ENCODE results near the gene POLDIP3. TPM values are rescaled to one million over a fixed set of nuclear protein-coding genes. Genes with fewer than 3 reads are reported as not detected.
"Not testable (repeated sequence)": the region's sequence is repeated elsewhere in the genome, so short reads cannot be mapped to it uniquely, and the experiment has no call there.

Gene POLDIP3
- total RNA-seq, 1 experiment from 2014 or later = 51.3 TPM

- DNase-seq (ENCODE audit: unreplicated experiment); BruUV-seq (replicated peaks); H3K4me1 Mint-ChIP-seq (ENCODE audit: insufficient read depth, unreplicated experiment); H3K36me3 Mint-ChIP-seq (ENCODE audit: insufficient read depth, unreplicated experiment); H3K27ac Mint-ChIP-seq (ENCODE audit: low read depth, unreplicated experiment); H3K4me3 Mint-ChIP-seq (ENCODE audit: unreplicated experiment); intact Hi-C loops (cut with micrococcal nuclease); H3K9me3 Mint-ChIP-seq (ENCODE audit: unreplicated experiment); H3K27me3 Mint-ChIP-seq (ENCODE audit: insufficient read depth, unreplicated experiment): not testable (repeated sequence)
- POLR2A ChIA-PET = interaction anchor here (0.8 kb wide), 1 partner anchor 219 kb away, joined by 3 read pairs; no protein-coding TSS in a partner anchor
- CTCF ChIA-PET = interaction anchor here (0.5 to 1.0 kb wide), 2 partner anchors 9 to 851 kb away, joined by 3 to 4 read pairs; no protein-coding TSS in a partner anchor
These were observed 78.0 kb downstream of the POLDIP3 start for GRCh38 chr22:42536634-42537033.

- no peak for DNase-seq (ENCODE audit: unreplicated experiment)
- Mint-ChIP-seq H3K36me3 (ENCODE audit: insufficient read depth, unreplicated experiment) (no peaks in the 10 kb centered on the region), H3K4me3 (ENCODE audit: unreplicated experiment) (no peak overlapping the region), H3K27me3 (ENCODE audit: insufficient read depth, unreplicated experiment) (no peaks in the 10 kb centered on the region), H3K27ac (ENCODE audit: low read depth, unreplicated experiment) (no peak overlapping the region), H3K9me3 (ENCODE audit: unreplicated experiment) (no peaks in the 10 kb centered on the region), H3K4me1 (ENCODE audit: insufficient read depth, unreplicated experiment) (peaks cover 8% of the 10 kb centered on the region)
- no peak for TF ChIP-seq CTCF (IDR thresholded peaks at IDR 0.05; ENCODE audit: unreplicated experiment)
- ChIA-PET CTCF (no interaction called here), POLR2A (no interaction called here)
- intact Hi-C loops (cut with micrococcal nuclease) = no loop called here
- no TSS peak for BruUV-seq (replicated peaks)
These were observed 78.5 kb downstream of the POLDIP3 start for GRCh38 chr22:42536166-42536565.

GRCh38 chr22:42535082-42535731 lies 79.5 kb downstream of the POLDIP3 start:
- H3K4me3 Mint-ChIP-seq (ENCODE audit: unreplicated experiment); POLR2A ChIA-PET; intact Hi-C loops (cut with micrococcal nuclease); H3K27me3 Mint-ChIP-seq (ENCODE audit: insufficient read depth, unreplicated experiment); H3K27ac Mint-ChIP-seq (ENCODE audit: low read depth, unreplicated experiment); DNase-seq (ENCODE audit: unreplicated experiment); H3K36me3 Mint-ChIP-seq (ENCODE audit: insufficient read depth, unreplicated experiment); BruUV-seq (replicated peaks); H3K4me1 Mint-ChIP-seq (ENCODE audit: insufficient read depth, unreplicated experiment); H3K9me3 Mint-ChIP-seq (ENCODE audit: unreplicated experiment): not testable (repeated sequence)
- CTCF ChIA-PET = interaction anchor here (0.6 kb wide), 1 partner anchor 78 kb away, joined by 4 read pairs; no protein-coding TSS in a partner anchor

Other genes starting within 250 kb of the POLDIP3 start
- not detected in 2 replicates for gene NFAM1, start 182.5 kb downstream of the POLDIP3 start, total RNA-seq (2022)
- gene RRP7A, start 95.1 kb downstream of the POLDIP3 start, total RNA-seq (2022) = 45.1 and 59.4 TPM in 2 replicates
- gene SERHL2, start 60.9 kb downstream of the POLDIP3 start, total RNA-seq (2022) = 0.75 TPM in 1 of 2 replicates, not detected in the other
- gene ATP5MGL, start 25.7 kb upstream of the POLDIP3 start, total RNA-seq (2022) = 0.83 and 1.1 TPM in 2 replicates
- 104 and 114 TPM in 2 replicates for gene CYB5R3, start 34.5 kb upstream of the POLDIP3 start, total RNA-seq (2022)
- 8.7 and 12.3 TPM in 2 replicates for gene A4GALT, start 106.0 kb upstream of the POLDIP3 start, total RNA-seq (2022)
- gene ARFGAP3, start 242.4 kb upstream of the POLDIP3 start, total RNA-seq (2022) = 67.1 and 82.9 TPM in 2 replicates

All from MCF 10A (cell line).